HG03066 (cell line): ENCODE data around the gene UBE2V1.

Source experiments
- ATAC-seq: cut with Tn5 transposase; IDR thresholded peaks from one replicate; pipeline ENCODE4 v1.9.1; 2021; ENCODE audit warnings: low read depth; ENCODE audit not compliant: unreplicated experiment

The UBE2V1 gene

DNA sequence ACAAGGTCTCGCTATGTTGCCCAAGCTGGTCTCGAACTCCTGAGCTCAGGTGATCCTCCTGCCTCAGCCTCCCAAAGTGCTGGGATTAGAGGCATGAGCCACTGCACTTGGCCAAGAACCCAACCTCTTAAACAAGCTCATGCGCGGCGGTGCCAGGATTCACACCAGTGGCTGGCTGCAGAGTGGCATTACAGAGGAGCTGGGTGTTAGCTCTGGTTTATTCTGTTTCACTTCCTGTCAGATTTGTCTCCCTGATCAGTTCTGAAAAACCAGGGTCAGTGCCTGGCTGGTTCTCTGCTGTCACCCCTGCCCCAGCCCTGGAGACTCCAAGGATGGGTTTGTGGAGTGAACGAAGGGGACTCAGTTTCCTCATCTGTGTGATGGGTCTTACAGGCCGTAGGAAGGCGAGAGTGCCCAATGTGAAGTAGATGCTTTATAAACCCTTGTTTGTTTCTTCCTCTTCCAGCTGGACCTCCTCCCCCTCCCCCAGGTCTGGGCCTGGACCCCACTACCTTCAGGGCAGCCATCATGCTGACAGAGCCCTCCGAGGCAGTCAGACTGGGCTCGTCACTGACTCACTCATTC is 63.4 kb downstream of the UBE2V1 start:
- ATAC-seq: no peak

DNA sequence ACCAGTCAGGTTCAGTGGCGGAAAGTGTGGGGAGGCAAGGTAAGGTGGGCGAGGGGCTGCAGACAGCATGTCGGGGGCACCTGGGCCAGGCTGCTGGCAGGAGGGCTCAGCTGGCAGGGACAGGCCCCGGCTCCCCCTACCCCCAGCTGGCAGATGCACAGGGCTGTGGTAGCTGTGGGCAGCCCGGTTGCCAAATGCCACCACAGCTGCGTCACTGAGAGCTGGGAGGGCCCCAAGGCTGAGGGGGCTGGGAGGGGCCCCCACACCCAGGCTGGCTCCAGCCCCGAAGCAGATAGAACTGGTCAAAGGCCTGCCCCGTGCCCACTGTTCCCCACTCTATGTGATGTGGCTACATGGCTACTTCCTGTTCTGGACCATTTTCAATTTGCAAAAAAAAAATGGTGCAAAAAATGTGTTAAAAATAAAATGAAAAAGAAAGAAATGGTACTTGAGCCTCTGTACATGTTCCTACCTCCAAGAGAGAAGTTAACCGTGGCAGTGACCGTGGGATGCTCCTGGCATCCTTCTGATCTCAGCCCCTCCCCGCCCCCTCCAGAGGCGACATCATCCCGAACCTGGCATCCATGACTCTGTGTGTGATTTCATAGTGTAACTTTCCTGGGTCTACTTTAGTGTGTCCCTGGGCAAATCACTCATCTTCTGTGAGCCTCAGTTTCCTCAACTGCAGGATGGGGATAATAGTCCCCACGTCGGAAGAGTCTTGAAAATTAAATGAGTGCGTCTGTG is 64.4 kb downstream of the UBE2V1 start:
- ATAC-seq: no peak

GRCh38 chr20:50044353-50044960 is 68.5 kb downstream of the UBE2V1 start:
- no peak for ATAC-seq

GRCh38 chr20:50043573-50044352 is 69.2 kb downstream of the UBE2V1 start:
- no peak for ATAC-seq

DNA sequence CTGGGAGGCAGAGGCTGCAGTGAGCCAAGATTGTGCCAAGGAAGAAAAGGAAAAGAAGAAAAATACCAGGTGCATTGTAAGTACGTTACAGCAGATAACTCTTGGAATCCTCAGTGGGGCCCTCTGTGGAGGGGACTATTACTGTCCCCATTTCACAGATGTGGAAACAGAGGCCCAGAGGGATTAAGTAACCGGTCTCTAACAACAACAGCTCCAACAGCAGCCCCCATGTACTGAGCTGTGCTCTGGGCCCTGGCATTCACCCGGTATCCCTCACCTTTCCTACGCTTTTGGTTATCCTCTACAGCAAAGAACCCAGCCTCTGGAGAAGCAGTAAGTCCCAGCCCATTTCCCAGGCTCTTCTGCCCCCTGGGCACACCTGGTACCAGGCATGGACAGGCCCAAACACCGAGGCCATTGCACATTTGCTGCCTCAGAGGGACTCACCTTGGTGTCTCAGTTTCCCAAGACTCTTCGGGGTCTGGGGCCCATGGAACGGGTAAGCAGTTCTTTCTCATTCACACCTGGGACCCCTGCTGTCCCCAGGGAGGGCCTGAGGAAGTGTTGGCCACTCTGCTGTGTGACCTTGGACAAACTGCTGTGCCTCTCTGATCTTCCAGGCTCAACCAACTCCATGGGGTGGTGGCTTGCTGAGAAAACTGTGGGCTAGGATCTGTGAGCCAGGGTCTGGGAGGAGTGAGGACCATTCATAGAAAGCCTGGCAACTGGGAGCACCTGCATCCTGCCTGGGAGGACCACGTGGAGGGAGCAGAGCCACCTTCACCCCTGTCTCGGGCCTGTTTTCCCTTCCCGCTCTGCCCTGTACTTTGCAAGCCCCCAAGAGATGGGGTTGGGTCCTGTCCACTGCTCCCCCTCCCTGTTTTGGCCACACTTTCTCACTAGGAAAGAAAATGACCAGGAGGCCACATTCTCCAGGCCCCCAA is 70.3 kb downstream of the UBE2V1 start:
- no peak for ATAC-seq

GRCh38 chr20:50041246-50041873 is 71.6 kb downstream of the UBE2V1 start:
- ATAC-seq: no peak

DNA sequence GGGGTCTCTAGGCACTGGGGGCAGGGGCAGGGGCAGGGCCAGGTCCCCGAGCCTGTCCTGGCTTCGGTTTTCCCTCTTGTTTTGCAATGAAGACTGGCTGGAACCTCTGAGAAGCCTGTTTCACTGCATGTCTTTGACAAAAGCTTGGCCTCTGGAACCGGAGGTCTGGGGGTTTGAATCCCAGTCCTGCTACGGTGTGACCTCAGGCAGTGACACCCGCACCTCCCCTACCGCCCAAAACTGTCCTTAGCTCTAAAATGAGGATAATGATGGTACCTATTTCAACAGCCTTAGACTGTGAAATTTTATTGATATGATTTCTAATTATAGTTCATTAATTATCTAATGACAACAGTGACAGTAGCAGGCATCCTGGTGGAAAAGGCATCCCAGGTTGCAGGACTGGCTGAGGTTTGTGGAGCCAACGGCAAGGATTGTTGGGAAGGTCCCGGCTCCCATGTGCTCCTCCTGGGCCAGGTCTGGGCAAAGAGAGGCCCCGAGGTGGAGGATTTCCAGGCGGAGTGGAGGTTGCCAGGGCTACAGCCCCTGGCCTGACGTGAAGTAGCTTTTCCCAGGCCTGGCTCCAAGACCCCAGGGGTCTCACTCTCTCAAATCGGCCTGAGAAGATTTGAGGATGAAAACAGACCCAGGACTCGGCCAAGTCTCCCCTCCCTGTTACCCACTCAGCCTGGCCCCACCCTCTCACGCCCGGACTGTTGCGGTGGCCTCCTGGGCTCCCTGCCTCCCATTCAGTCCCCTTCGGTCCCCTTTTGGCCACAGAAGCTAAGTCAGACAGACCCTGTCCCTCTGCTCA is 72.3 kb downstream of the UBE2V1 start:
- no peak for ATAC-seq

DNA sequence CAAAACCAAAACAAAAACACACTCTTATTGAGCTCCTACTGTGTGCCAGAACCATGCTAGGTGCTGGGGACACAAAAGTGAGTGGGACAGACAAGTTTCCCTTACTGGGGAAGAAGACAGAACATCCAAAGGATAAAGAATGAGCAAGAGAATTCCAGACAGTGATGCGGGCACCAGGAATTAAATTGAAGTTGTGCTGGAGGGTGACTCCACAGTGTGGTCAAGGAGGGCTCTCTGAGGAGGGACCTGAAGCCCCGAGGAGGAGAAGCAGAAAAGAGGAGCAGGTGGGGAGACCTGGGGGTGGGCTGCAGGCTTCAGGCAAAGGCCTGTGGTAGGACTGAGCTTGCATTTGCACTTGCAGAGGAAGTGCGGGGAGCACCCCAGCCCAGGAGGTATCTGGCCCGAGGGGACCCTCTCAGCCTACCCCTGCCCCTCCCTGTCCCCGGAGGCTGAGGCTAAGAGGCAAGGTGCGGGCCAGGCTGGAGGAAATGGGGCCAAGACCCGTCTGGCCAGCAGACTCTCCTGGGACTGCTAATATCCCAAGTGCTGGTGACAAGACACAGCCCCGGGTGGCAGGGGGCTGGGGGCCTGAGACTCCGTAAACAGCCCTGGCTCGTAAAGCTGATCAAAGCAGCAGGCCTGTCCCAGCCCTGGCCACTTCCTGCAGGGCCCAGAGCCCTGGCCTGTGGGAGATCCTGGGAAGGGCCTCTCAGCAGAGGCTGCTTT is 73.1 kb downstream of the UBE2V1 start:
- ATAC-seq: no peak

GRCh38 chr20:50038574-50038991 is 74.4 kb downstream of the UBE2V1 start:
- ATAC-seq: no peak

DNA sequence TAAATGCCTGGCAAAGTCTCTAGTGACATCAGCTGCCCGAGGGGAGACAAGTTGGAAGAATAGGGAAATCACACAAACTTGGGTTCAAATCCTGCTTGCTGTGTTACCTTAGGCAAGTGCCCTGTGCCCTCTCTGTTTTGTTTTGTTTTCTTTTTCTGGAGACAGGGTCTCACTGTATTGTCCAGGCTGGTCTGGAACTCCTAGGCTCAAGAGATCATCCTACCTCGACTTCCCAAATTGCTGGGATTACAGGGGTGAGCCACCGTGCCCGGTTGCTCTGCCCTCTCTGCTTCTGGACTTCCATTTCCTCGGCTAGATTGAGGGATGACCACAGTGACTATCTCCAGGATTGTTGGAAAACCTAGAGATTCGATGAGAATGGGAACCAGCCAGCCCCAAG is 74.8 kb downstream of the UBE2V1 start:
- ATAC-seq: no peak

DNA sequence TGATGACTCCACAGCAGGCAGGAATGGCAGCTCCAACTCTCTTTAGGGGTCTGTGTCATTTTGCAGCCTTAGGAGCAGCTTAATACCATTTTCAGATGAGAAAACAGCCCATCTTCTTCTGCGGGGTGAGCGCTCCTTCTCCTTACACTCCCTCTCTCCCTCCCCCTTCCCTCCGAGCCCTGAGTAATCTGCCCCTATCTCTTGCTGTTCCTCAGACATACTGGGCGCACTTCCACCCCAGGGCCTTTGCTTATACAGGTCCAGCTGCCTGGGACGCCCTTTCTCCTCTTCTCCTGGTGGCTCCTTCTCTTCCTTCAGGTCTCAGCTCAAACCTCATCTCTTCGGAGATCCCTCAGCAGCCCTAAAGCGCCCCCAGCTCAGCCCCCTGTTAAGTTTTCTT is 75.4 kb downstream of the UBE2V1 start:
- ATAC-seq: no peak

DNA sequence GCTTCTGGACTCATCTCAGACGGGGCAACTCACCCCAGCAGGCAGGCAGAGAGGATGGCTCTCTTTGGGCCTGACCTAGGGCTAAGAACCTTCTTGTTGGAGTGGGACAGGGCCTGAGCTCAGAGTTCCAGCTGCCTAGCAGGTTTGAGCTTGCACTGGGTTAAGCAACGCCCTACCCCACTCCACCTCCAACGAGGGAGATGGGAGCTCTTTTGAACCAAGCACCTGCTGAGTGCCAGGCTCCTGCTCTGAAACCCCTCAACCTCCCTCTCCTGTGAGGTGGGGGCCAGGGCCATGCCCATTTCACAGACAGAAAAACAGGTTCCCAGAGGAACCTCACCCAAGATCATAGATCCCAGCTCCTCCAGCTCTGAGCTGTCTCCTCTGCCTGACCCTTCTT is 75.8 kb downstream of the UBE2V1 start:
- no peak for ATAC-seq

- no peak for ATAC-seq
Measured at GRCh38 chr20:50036703-50037102, 76.2 kb downstream of the UBE2V1 start.

GRCh38 chr20:50034567-50035180 is 78.3 kb downstream of the UBE2V1 start:
- ATAC-seq: no peak

DNA sequence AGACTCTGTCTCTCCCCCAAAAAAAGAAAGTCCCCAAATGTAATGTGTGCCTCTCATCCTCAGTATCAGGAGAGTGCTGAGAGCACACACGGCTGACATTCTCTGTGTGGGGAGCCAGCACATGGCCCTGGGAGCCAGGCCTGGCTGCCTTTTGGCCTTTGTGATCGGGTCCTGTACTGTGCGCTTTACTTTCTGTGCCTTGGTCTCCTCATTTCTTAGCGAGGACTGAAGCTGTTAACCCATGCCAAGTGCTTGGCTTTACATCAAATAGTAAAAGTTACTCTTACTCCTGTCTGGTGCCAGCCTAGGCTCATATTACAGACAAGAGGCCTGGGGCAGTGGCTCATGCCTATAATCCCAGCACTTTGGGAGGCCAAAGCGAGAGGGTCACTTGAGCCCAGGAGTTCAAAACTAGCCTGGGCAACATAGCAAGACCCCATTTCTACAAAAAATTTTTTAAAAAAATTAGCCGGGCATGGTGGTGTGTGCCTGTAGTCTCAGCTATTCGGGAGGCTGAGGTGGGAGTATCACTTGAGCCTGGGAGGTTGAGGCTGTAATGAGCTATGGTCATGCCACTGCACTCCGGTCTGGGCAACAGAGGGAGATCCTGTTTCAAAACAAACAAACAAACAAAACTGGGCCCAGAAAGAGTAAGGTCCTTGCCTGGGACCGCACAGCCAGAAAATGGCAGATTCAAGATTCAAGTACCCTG is 79.8 kb downstream of the UBE2V1 start:
- ATAC-seq: no peak
